Fibroblast of mammary gland (primary cell): ENCODE data around the gene MGRN1.

ENCODE experiments used
- DNase-seq: peaks from one replicate; pipeline ENCODE4 v3.0.0-alpha.2; 2010; ENCODE audit warnings: low read depth
- H3K4me3 ChIP-seq: 2 replicates; pipeline ENCODE4 v1.5.1; 2011; ENCODE audit warnings: low read depth, mild to moderate bottlenecking, low read length, moderate library complexity; ENCODE audit not compliant: control insufficient read depth
- CTCF ChIP-seq: conservative IDR thresholded peaks from 2 replicates; pipeline ENCODE4 v1.5.1; 2011; ENCODE audit warnings: low read depth, low read length, inconsistent platforms; ENCODE audit not compliant: control insufficient read depth, insufficient read depth

Gene MGRN1

GRCh38 chr16:4729876-4730275, 105.2 kb downstream of the MGRN1 start:
- H3K4me3 ChIP-seq, result no peak overlapping the region
- DNase-seq, result no peak
- TF ChIP-seq CTCF, result no peak

- H3K4me3 ChIP-seq, result peak overlapping the region; percentile 86
- no peak for DNase-seq
- TF ChIP-seq CTCF, result no peak
These were observed 108.7 kb downstream of the MGRN1 start for GRCh38 chr16:4733211-4733742.

- no peak for DNase-seq
- no peak for TF ChIP-seq CTCF
- peak overlapping the region; percentile 86 for H3K4me3 ChIP-seq
These were observed 109.1 kb downstream of the MGRN1 start for GRCh38 chr16:4733747-4734062.

GRCh38 chr16:4734063-4734729, 109.6 kb downstream of the MGRN1 start, which contains the start of the genes ANKS3 and DNAAF8:
Gene ANKS3, minus strand, starts transcription at chr16:4734271. Its CDS starts 4,122 bp downstream, at chr16:4730149.
Gene DNAAF8, plus strand, starts transcription at chr16:4734537. Its CDS starts 1,978 bp downstream, at chr16:4736515.
- TF ChIP-seq CTCF, result no peak
- peak within 1 kb of the TSS; percentile 86 for H3K4me3 ChIP-seq
- peak; percentile 96 for DNase-seq

GRCh38 chr16:4734730-4735535, 110.3 kb downstream of the MGRN1 start:
- peak; percentile 68 for DNase-seq
- peak overlapping the region; percentile 86 for H3K4me3 ChIP-seq
- no peak for TF ChIP-seq CTCF

- TF ChIP-seq CTCF, result no peak
- no peak for DNase-seq
- no peak overlapping the region for H3K4me3 ChIP-seq
These were observed 111.9 kb downstream of the MGRN1 start for GRCh38 chr16:4736546-4736945.
